Measurements from ENCODE around the gene ELMO1. TPM values are rescaled to one million over a fixed set of nuclear protein-coding genes. Genes with fewer than 3 reads are reported as not detected.
A peak's percentile ranks its signal among the peaks of the same experiment; 100 is the strongest.

The ELMO1 gene
- total and polyA plus RNA-seq, 2 of the 13 experiments (the other 11 are each of a cell fraction or from before 2014, with no cell fraction given): 0.11 to 0.17 TPM

GRCh38 chr7:36984041-36984521, 464.6 kb downstream of the ELMO1 start (continued):
- TF ChIP-seq, protein P1, sequence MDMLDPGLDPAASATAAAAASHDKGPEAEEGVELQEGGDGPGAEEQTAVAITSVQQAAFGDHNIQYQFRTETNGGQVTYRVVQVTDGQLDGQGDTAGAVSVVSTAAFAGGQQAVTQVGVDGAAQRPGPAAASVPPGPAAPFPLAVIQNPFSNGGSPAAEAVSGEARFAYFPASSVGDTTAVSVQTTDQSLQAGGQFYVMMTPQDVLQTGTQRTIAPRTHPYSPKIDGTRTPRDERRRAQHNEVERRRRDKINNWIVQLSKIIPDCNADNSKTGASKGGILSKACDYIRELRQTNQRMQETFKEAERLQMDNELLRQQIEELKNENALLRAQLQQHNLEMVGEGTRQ (IDR thresholded peaks at IDR 0.05; ENCODE audit: low read depth, low read length): no peak
- TF ChIP-seq, protein P1 (CRISPR knock-in tag; IDR thresholded peaks at IDR 0.05; ENCODE audit: borderline replicate concordance): no peak
- TF ChIP-seq SMAD9 (CRISPR knock-in tag; IDR thresholded peaks at IDR 0.05): no peak
- TF ChIP-seq ZNF12 (CRISPR knock-in tag; IDR thresholded peaks at IDR 0.05): no peak
- no peak for TF ChIP-seq ETV6 (CRISPR knock-in tag; conservative IDR thresholded peaks at IDR 0.05)
- TF ChIP-seq HNF4G (IDR thresholded peaks at IDR 0.05; ENCODE audit: borderline replicate concordance, low read depth, low read length): no peak; the same call in 1 of the 2 replicates
- no peak for TF ChIP-seq HNF4G (CRISPR knock-in tag; IDR thresholded peaks at IDR 0.05; ENCODE audit: borderline replicate concordance, low read depth)
- no peak for TF ChIP-seq ZNF343 (CRISPR knock-in tag; IDR thresholded peaks at IDR 0.05)
- TF ChIP-seq, protein P2, sequence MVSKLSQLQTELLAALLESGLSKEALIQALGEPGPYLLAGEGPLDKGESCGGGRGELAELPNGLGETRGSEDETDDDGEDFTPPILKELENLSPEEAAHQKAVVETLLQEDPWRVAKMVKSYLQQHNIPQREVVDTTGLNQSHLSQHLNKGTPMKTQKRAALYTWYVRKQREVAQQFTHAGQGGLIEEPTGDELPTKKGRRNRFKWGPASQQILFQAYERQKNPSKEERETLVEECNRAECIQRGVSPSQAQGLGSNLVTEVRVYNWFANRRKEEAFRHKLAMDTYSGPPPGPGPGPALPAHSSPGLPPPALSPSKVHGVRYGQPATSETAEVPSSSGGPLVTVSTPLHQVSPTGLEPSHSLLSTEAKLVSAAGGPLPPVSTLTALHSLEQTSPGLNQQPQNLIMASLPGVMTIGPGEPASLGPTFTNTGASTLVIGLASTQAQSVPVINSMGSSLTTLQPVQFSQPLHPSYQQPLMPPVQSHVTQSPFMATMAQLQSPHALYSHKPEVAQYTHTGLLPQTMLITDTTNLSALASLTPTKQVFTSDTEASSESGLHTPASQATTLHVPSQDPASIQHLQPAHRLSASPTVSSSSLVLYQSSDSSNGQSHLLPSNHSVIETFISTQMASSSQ (IDR thresholded peaks at IDR 0.05; ENCODE audit: low read depth): no peak
- TF ChIP-seq, protein P2 (CRISPR knock-in tag; IDR thresholded peaks at IDR 0.05; ENCODE audit: borderline replicate concordance): no peak
- TF ChIP-seq KLF9 (CRISPR knock-in tag; IDR thresholded peaks at IDR 0.05; ENCODE audit: low read depth): no peak
- TF ChIP-seq PAF1 (CRISPR knock-in tag; IDR thresholded peaks at IDR 0.05): no peak
- TF ChIP-seq, protein P3, sequence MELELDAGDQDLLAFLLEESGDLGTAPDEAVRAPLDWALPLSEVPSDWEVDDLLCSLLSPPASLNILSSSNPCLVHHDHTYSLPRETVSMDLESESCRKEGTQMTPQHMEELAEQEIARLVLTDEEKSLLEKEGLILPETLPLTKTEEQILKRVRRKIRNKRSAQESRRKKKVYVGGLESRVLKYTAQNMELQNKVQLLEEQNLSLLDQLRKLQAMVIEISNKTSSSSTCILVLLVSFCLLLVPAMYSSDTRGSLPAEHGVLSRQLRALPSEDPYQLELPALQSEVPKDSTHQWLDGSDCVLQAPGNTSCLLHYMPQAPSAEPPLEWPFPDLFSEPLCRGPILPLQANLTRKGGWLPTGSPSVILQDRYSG (CRISPR knock-in tag; IDR thresholded peaks at IDR 0.05): no peak
- peak; percentile 24; the same call in 1 of the 2 replicates for TF ChIP-seq ZNF768 (CRISPR knock-in tag; IDR thresholded peaks at IDR 0.05)
- 0 out of 2 replicates have a peak, but pooled peaks have one; percentile 43 for TF ChIP-seq ZMYM3 (CRISPR knock-in tag; IDR thresholded peaks at IDR 0.05)
- TF ChIP-seq, protein P4, sequence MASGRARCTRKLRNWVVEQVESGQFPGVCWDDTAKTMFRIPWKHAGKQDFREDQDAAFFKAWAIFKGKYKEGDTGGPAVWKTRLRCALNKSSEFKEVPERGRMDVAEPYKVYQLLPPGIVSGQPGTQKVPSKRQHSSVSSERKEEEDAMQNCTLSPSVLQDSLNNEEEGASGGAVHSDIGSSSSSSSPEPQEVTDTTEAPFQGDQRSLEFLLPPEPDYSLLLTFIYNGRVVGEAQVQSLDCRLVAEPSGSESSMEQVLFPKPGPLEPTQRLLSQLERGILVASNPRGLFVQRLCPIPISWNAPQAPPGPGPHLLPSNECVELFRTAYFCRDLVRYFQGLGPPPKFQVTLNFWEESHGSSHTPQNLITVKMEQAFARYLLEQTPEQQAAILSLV (CRISPR knock-in tag; IDR thresholded peaks at IDR 0.05; ENCODE audit: borderline replicate concordance): no peak
- 0 out of 2 replicates have a peak, but pooled peaks have one; percentile 43 for TF ChIP-seq HNF1B (CRISPR knock-in tag; IDR thresholded peaks at IDR 0.05)

All from HepG2 (cell line).